ENCODE data around the gene ZNF212. TPM values are rescaled to one million over a fixed set of nuclear protein-coding genes. Genes with fewer than 3 reads are reported as not detected.
"Not testable (repeated sequence)": the region's sequence is repeated elsewhere in the genome, so short reads cannot be mapped to it uniquely, and the experiment has no call there.

The ZNF212 gene
- total RNA-seq, 1 donor from 2014 or later, result 16.6 TPM

DNA sequence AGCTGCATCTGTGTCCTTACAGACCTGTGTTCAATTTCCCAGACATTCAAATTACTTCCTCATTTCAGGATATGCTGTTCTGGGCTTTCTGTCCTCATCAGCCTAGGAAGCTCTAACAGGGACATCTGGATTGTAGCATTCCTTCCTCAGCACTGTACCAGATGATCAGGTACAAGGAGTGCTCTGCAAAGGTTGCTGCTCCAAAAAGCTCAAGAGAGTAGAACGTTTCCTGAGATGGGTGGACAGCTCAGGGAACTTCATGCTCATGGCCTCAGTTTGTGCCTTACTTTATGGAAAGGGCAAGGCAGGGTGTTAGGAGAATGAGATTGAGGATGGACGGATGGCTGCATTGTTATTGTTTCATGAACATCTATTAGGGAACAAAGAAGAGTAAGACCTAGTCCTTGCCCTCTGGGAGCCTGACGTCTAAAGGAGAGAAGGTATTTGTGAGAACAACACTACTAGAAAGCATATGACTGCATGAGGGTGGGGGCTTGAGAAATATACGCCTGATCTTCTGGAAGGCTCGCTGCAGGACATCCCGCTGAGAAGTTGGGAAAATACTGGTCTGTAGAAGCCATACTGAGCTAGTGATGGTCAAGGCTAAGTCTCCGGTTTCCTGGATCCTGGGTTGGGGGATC, 10.5 kb upstream of the ZNF212 start:
- Mint-ChIP-seq H3K4me3 (no peak overlapping the region), H3K9me3 (no peaks in the 10 kb centered on the region), H3K27me3 (peaks cover 7% of the 10 kb centered on the region), H3K27ac (peak overlapping the region; percentile 21), H3K4me1 (ENCODE audit: unreplicated experiment) (no peaks in the 10 kb centered on the region), H3K36me3 (peaks cover 8% of the 10 kb centered on the region)
- DNase-seq (ENCODE audit: extremely low spot score, unreplicated experiment), result no peak
- TF ChIP-seq, protein P1, sequence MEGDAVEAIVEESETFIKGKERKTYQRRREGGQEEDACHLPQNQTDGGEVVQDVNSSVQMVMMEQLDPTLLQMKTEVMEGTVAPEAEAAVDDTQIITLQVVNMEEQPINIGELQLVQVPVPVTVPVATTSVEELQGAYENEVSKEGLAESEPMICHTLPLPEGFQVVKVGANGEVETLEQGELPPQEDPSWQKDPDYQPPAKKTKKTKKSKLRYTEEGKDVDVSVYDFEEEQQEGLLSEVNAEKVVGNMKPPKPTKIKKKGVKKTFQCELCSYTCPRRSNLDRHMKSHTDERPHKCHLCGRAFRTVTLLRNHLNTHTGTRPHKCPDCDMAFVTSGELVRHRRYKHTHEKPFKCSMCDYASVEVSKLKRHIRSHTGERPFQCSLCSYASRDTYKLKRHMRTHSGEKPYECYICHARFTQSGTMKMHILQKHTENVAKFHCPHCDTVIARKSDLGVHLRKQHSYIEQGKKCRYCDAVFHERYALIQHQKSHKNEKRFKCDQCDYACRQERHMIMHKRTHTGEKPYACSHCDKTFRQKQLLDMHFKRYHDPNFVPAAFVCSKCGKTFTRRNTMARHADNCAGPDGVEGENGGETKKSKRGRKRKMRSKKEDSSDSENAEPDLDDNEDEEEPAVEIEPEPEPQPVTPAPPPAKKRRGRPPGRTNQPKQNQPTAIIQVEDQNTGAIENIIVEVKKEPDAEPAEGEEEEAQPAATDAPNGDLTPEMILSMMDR (conservative IDR thresholded peaks at IDR 0.05), result no peak

DNA sequence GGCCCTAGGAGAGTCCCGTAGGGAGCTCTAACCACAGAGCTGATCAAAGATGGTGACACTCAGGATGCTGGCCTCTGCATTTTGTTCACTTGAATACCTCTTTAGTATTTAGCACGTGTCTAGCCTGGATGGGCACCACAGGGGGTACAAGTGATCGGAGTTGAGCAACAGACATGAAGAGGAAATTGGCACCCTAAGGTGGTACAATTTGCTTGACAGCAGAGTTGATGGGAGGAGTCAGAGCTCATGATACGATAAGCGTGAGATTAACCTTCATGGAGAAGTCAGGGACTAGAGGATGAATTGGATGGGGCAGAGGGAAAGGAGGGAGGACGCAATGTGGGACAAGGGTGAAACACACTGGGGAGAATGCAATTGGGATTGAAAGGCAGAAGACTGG, 9.9 kb upstream of the ZNF212 start:
- Mint-ChIP-seq H3K27me3 (peaks cover 7% of the 10 kb centered on the region), H3K27ac (peak overlapping the region; percentile 12), H3K4me1 (ENCODE audit: unreplicated experiment) (no peaks in the 10 kb centered on the region), H3K36me3 (peaks cover 8% of the 10 kb centered on the region), H3K9me3 (no peaks in the 10 kb centered on the region), H3K4me3 (no peak overlapping the region)
- TF ChIP-seq, protein P1 (conservative IDR thresholded peaks at IDR 0.05), result no peak
- no peak for DNase-seq (ENCODE audit: extremely low spot score, unreplicated experiment)

DNA sequence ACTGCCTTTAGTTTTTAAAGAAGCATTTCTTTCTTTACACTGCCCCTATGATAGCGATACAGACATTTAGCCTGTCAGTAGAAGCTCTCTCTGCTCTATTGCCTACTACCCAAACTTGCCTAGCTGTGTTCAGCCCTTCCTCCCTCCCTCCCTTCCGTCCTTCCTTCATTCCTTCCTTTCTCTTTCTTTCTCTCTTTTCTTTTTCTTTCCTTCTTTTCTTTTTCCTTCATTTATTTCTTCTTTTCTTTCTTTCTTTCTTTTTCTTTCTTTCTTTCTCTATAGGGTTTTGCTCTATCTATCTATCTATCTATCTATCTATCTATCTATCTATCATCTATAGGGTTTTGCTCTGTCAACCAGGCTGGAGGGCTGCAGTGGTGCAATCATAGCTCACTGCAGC, 7.1 kb upstream of the ZNF212 start:
- Mint-ChIP-seq H3K9me3 (no peaks in the 10 kb centered on the region), H3K4me3 (no peak overlapping the region), H3K27ac (peak overlapping the region; percentile 71), H3K4me1 (ENCODE audit: unreplicated experiment) (no peaks in the 10 kb centered on the region), H3K27me3 (peaks cover 10% of the 10 kb centered on the region), H3K36me3 (no peaks in the 10 kb centered on the region)
- DNase-seq (ENCODE audit: extremely low spot score, unreplicated experiment), result no peak
- TF ChIP-seq, protein P1 (conservative IDR thresholded peaks at IDR 0.05), result no peak

DNA sequence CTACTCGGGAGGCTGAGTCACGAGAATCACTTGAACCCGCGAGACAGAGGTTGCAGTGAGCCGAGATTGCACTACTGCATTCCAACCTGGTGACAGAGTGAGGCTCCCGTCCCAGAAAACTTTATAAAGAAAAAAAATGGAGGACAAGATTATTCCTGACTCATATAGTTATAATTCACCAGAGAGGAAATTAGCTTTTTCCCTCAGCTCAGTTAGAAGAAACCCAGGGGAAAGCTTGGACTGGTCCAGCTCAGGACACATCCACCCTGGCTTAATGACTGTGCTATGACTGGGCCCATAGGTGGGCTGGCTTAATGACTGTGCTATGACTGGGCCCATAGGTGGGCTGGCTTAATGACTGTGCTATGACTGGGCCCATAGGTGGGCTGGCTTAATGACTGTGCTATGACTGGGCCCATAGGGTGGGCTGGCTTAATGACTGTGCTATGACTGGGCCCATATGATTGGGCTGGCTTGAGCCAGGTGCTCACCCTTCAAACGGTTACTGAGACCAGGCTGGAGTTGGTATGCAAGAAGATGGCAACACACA, 5.7 kb upstream of the ZNF212 start:
- not testable (repeated sequence) for H3K9me3 Mint-ChIP-seq; H3K36me3 Mint-ChIP-seq; DNase-seq (ENCODE audit: extremely low spot score, unreplicated experiment); H3K4me1 Mint-ChIP-seq (ENCODE audit: unreplicated experiment); H3K4me3 Mint-ChIP-seq
- Mint-ChIP-seq H3K27me3 (peaks cover 14% of the 10 kb centered on the region), H3K27ac (peak overlapping the region; percentile 71)

DNA sequence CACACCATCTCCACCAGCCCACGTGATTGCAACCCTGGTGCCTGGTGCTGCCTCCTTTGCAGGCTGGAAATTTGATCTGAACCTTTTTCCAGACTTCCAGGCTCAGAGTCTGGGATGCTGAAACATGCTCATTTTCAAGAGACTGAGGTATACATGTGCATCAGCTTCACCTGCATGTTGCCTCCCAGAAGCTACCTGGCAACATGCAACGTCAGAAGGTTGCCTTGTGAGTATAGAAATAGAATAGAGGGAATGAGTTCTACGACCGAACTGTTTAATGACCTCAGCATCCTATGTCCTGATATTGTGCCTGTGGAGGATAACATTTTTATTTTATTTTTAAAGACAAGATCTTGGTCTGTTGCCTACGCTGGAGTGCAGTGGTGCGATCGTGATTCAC, 1.9 kb upstream of the ZNF212 start:
- H3K27me3 Mint-ChIP-seq, result peaks cover 7% of the 10 kb centered on the region
- H3K4me3 Mint-ChIP-seq, result peak overlapping the region; percentile 39
- peaks cover 2% of the 10 kb centered on the region for H3K9me3 Mint-ChIP-seq
- H3K36me3 Mint-ChIP-seq, result peaks cover 8% of the 10 kb centered on the region
- TF ChIP-seq, protein P1 (conservative IDR thresholded peaks at IDR 0.05), result no peak
- peaks cover 19% of the 10 kb centered on the region for H3K4me1 Mint-ChIP-seq (ENCODE audit: unreplicated experiment)
- H3K27ac Mint-ChIP-seq, result peak overlapping the region; percentile 78
- no peak for DNase-seq (ENCODE audit: extremely low spot score, unreplicated experiment)

DNA sequence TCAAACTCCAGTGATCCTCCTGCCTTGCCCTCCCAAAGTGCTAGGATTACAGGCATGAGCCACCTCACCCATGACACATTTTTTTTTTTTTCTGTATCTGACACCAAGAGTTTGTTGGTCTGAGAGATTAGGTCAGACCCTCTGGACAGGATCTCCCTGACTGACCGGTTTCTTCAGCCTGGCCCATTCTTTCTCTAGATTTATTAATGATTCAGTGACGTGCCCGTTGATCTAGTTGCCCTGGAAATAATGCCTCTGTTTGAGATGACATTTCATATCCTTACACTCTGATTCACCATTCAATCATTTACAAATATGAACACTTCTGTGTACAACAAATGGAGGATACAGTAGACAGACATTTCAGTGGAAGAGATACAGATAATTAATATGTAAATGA, 1.4 kb upstream of the ZNF212 start:
- TF ChIP-seq, protein P1 (conservative IDR thresholded peaks at IDR 0.05), result no peak
- H3K4me1 Mint-ChIP-seq (ENCODE audit: unreplicated experiment), result peaks cover 19% of the 10 kb centered on the region
- peaks cover 7% of the 10 kb centered on the region for H3K27me3 Mint-ChIP-seq
- peaks cover 12% of the 10 kb centered on the region for H3K36me3 Mint-ChIP-seq
- no peak for DNase-seq (ENCODE audit: extremely low spot score, unreplicated experiment)
- peaks cover 6% of the 10 kb centered on the region for H3K9me3 Mint-ChIP-seq
- peak overlapping the region; percentile 81 for H3K4me3 Mint-ChIP-seq
- H3K27ac Mint-ChIP-seq, result peak overlapping the region; percentile 78
